OCI-LY7 (cell line): ENCODE data around the gene PPM1H. TPM values are rescaled to one million over a fixed set of nuclear protein-coding genes. Genes with fewer than 3 reads are reported as not detected.

Source experiments
- BruUV-seq: library from RNA; stranded (reverse); fragments of 400-500 nt; replicated peaks from 2 replicates; lab custom pipeline; 2021; lab: Mats Ljungman, UMichigan
- CTCF ChIA-PET: fragments of 300-600 bp; sonication (Branson Sonifier 250); formaldehyde crosslinking; loops from one replicate; lab custom pipeline; 2022; ENCODE audit warnings: antibody characterized with exemption; ENCODE audit not compliant: unreplicated experiment; lab: Charles Lee
- POLR2A ChIA-PET: fragments of 300-600 bp; sonication (Branson Sonifier 250); formaldehyde crosslinking; loops from one replicate; lab custom pipeline; 2022; ENCODE audit warnings: antibody characterized with exemption; lab: Charles Lee
- DNase-seq: peaks from one replicate; pipeline ENCODE4 v3.0.0-alpha.2; 2015; ENCODE audit warnings: low spot score
- H2AFZ ChIP-seq: fragments of 200-600 bp; sonication (generic), shearing (Covaris generic); 2 replicates; pipeline ENCODE4 v1.6.1; 2014; ENCODE audit warnings: mild to moderate bottlenecking, antibody characterized with exemption, low read length, moderate library complexity
- H3K27ac ChIP-seq: fragments of 200-600 bp; sonication (generic); 2 replicates; pipeline ENCODE4 v1.5.1; 2014; ENCODE audit warnings: mixed run types, low read depth, mild to moderate bottlenecking, moderate library complexity, low read length, inconsistent platforms; ENCODE audit not compliant: poor library complexity, severe bottlenecking
- H3K36me3 ChIP-seq: fragments of 200-600 bp; sonication (generic); 2 replicates; pipeline ENCODE4 v1.6.1; 2014; ENCODE audit warnings: mild to moderate bottlenecking, antibody characterized with exemption, low read length, moderate library complexity, mixed read lengths; ENCODE audit not compliant: insufficient read depth
- H3K4me1 ChIP-seq: fragments of 200-600 bp; sonication (generic); 2 replicates; pipeline ENCODE4 v1.5.1; 2014; ENCODE audit warnings: mild to moderate bottlenecking, low read length; ENCODE audit not compliant: insufficient read depth, poor library complexity, severe bottlenecking
- H3K4me2 ChIP-seq: fragments of 200-600 bp; sonication (generic); 2 replicates; pipeline ENCODE4 v1.6.1; 2014; ENCODE audit warnings: mild to moderate bottlenecking, low read length
- H3K4me3 ChIP-seq: fragments of 200-600 bp; sonication (generic); 2 replicates; pipeline ENCODE4 v1.5.1; 2014; ENCODE audit warnings: mild to moderate bottlenecking, low read depth, low read length; ENCODE audit not compliant: poor library complexity, severe bottlenecking
- H3K79me2 ChIP-seq: fragments of 200-600 bp; sonication (generic); 2 replicates; pipeline ENCODE4 v1.6.1; 2016; ENCODE audit warnings: low read depth, mild to moderate bottlenecking, low read length, moderate library complexity, mixed read lengths; ENCODE audit not compliant: insufficient read depth
- H3K9me2 ChIP-seq: fragments of 200-600 bp; sonication (generic); 2 replicates; pipeline ENCODE4 v1.6.1; 2016; ENCODE audit warnings: mild to moderate bottlenecking, low read length, mixed read lengths; ENCODE audit not compliant: insufficient read depth
- H3K9me3 ChIP-seq: fragments of 200-600 bp; sonication (generic); 2 replicates; pipeline ENCODE4 v1.6.1; 2014; ENCODE audit warnings: mild to moderate bottlenecking, mixed run types, low read length, mixed read lengths
- H4K20me1 ChIP-seq: fragments of 200-600 bp; sonication (generic); 2 replicates; pipeline ENCODE4 v1.6.1; 2014; ENCODE audit warnings: mild to moderate bottlenecking, antibody characterized with exemption, low read length, moderate library complexity, mixed read lengths; ENCODE audit not compliant: insufficient read depth
- EZH2phosphoT487 ChIP-seq: fragments of 200-600 bp; sonication (generic); IDR thresholded peaks from 2 replicates; pipeline ENCODE4 v1.6.1; 2018; ENCODE audit warnings: low read depth, borderline replicate concordance, mild to moderate bottlenecking, mixed run types, antibody characterized with exemption, low read length, moderate library complexity, mixed read lengths
- intact Hi-C: fragments of 100-400 bp; cut with micrococcal nuclease; formaldehyde crosslinking; loops from one replicate; pipeline ENCODE4 v1.10.0; 2022; ENCODE audit not compliant: unreplicated experiment
- total RNA-seq, 2 experiments: library from RNA; depleted of rRNA in 1 of 2; stranded (reverse); fragments of >200 nt in 1 of 2; shearing (Covaris generic) in 1 of 2; gene quantifications; 2 replicates each; pipeline ENCODE4 v1.2.3, GENCODE V29; 2014 to 2022
- TF ChIP-seq, protein P1 (sequence below): fragments of 200-600 bp; sonication (generic); conservative IDR thresholded peaks from 2 replicates; pipeline ENCODE4 v1.5.1; 2014; ENCODE audit warnings: mild to moderate bottlenecking, antibody characterized with exemption, low read length, moderate library complexity, mixed read lengths

The PPM1H gene
- total RNA-seq, 2 experiments from 2014 or later: 2.0 to 3.4 TPM

DNA sequence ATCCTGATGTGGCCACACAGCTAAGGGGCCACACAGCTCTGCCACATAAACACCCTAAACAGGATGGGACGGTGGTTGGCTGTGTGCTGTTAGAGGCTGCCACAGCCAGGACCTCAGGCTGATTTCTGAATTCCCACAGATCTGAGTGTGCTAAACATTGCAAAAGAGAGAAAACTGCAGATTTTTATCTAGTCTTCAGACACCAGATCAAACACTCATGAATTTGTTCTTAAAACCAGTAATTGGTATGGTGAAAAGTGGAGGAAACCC lies 277.7 kb downstream of the PPM1H start:
- DNase-seq: no peak
- Histone ChIP-seq H4K20me1 (no peaks in the 10 kb centered on the region), H3K36me3 (no peaks in the 10 kb centered on the region), H3K79me2 (no peaks in the 10 kb centered on the region), H3K4me2 (no peak overlapping the region), H3K4me1 (no peaks in the 10 kb centered on the region), H3K4me3 (no peak overlapping the region), H3K9me3 (no peaks in the 10 kb centered on the region), H2AFZ (no peak overlapping the region), H3K9me2 (no peaks in the 10 kb centered on the region), H3K27ac (no peak overlapping the region)
- no TSS peak for BruUV-seq
- TF ChIP-seq, protein P1, sequence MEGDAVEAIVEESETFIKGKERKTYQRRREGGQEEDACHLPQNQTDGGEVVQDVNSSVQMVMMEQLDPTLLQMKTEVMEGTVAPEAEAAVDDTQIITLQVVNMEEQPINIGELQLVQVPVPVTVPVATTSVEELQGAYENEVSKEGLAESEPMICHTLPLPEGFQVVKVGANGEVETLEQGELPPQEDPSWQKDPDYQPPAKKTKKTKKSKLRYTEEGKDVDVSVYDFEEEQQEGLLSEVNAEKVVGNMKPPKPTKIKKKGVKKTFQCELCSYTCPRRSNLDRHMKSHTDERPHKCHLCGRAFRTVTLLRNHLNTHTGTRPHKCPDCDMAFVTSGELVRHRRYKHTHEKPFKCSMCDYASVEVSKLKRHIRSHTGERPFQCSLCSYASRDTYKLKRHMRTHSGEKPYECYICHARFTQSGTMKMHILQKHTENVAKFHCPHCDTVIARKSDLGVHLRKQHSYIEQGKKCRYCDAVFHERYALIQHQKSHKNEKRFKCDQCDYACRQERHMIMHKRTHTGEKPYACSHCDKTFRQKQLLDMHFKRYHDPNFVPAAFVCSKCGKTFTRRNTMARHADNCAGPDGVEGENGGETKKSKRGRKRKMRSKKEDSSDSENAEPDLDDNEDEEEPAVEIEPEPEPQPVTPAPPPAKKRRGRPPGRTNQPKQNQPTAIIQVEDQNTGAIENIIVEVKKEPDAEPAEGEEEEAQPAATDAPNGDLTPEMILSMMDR: no peak
- TF ChIP-seq EZH2phosphoT487: no peak
- ChIA-PET POLR2A (interaction anchor here (0.6 kb wide), 1 partner anchor 202 kb away, joined by 3 read pairs; no protein-coding TSS in a partner anchor), CTCF (no interaction called here)
- intact Hi-C loops: no loop called here

DNA sequence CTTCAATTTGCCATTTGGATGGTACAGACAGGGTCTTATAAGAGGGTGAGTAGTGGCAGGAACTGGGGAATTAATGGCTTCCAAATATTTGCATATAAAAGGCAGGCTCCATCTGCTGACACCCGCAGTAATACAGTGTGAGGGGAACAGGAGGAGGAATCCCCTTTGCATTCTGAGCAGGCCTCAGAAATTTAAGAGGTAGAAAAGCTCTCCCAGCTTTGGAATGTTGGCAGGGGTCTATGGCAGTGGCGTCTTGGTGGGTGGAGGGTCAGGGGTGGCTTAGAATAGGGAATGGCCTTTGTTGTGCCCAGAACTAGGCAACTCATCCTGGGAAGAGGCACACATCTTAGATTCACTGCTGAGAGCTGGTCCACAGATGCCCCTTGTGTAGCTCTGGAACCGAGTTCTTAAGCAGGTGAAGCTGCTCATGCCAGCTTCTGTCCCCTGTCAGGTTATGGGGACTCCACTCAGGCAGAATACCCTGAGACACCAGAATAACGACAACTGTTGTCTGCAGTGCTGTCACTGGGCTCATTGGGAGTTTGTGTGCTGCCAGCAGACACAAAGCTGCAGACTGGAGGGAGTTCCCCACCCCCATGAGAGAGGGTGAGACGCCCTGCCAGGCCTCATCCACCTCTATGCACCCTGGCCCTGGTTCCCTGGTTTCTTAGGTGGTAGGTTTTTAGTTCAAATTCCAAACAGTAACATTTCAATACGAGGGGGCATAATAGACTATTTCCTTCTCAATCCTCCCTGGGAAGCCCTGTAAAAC lies 278.2 kb downstream of the PPM1H start:
- CTCF ChIA-PET: no interaction called here
- H3K4me1 ChIP-seq: no peaks in the 10 kb centered on the region

DNA sequence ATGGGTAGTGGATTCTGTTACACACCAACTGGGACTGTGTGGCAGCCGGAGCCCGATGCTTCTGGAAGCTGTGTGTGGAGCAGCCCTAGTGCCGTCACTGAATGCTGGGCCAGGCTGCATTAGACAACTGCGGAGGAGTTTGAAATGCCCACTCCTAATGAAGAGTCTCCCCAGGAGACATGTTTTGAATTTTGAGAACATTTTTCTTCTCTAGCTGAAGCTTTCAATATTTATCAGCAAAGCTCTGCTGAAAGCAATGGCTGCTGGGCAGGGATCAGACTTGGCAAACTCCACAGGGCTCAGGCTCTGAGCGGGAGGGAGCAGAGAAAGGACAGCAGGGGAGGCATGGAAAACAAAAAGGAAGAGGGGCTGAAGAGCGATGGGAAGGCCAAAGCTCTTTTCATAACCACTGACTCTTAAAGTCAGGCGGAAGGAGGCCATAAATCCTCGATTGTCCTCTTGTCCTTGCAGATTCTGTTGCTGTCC lies 279.2 kb downstream of the PPM1H start:
- Histone ChIP-seq H3K4me1 (no peaks in the 10 kb centered on the region), H2AFZ (no peak overlapping the region), H3K9me2 (no peaks in the 10 kb centered on the region), H4K20me1 (no peaks in the 10 kb centered on the region), H3K4me2 (no peak overlapping the region), H3K27ac (no peak overlapping the region), H3K9me3 (no peaks in the 10 kb centered on the region), H3K79me2 (no peaks in the 10 kb centered on the region), H3K36me3 (no peaks in the 10 kb centered on the region), H3K4me3 (no peak overlapping the region)
- DNase-seq: no peak
- intact Hi-C loops: no loop called here
- ChIA-PET POLR2A (no interaction called here), CTCF (no interaction called here)
- TF ChIP-seq, protein P1: no peak
- no peak for TF ChIP-seq EZH2phosphoT487
- no TSS peak for BruUV-seq

More for the DNA sequence above, 278.2 kb downstream of the PPM1H start:
- H3K79me2 ChIP-seq: no peaks in the 10 kb centered on the region
- no peaks in the 10 kb centered on the region for H3K9me3 ChIP-seq
- no peaks in the 10 kb centered on the region for H4K20me1 ChIP-seq
- POLR2A ChIA-PET: interaction anchor here (0.6 kb wide), 2 partner anchors 202 to 472 kb away, joined by 3 read pairs; no protein-coding TSS in a partner anchor
- H3K36me3 ChIP-seq: no peaks in the 10 kb centered on the region
- no peak for DNase-seq
- BruUV-seq: no TSS peak
- no peak for TF ChIP-seq EZH2phosphoT487
- no peak overlapping the region for H3K4me3 ChIP-seq
- no peak overlapping the region for H3K27ac ChIP-seq
- no peak overlapping the region for H3K4me2 ChIP-seq
- no peak overlapping the region for H2AFZ ChIP-seq
- H3K9me2 ChIP-seq: no peaks in the 10 kb centered on the region
- intact Hi-C loops: no loop called here
